K562 (cell line): ENCODE data around the gene SUGP1. TPM values are rescaled to one million over a fixed set of nuclear protein-coding genes. Genes with fewer than 3 reads are reported as not detected.

ENCODE experiments used
- ADNP ChIP-seq: fragments of 200-800 bp; sonication (Bioruptor generic); IDR thresholded peaks from 2 replicates; pipeline ENCODE4 v1.6.1; 2016; ENCODE audit warnings: missing genetic modification characterization, missing compliant biosample characterization
- CBX1 ChIP-seq: sonication (generic); IDR thresholded peaks from 2 replicates; pipeline ENCODE4 v1.6.1; 2016; ENCODE audit warnings: antibody characterized with exemption, low read depth, mild to moderate bottlenecking
- CC2D1A ChIP-seq: fragments of 450-650 bp; IDR thresholded peaks from 2 replicates; pipeline ENCODE4 v1.6.1; 2017; ENCODE audit warnings: mild to moderate bottlenecking
- CTBP1 ChIP-seq: fragments of 450-650 bp; IDR thresholded peaks from 2 replicates; pipeline ENCODE4 v1.6.1; 2016; ENCODE audit warnings: borderline replicate concordance
- GATA2 ChIP-seq: sonication (generic); formaldehyde crosslinking; IDR thresholded peaks from 2 replicates; pipeline ENCODE4 v1.4.0; 2020; ENCODE audit warnings: mild to moderate bottlenecking, missing genetic modification reagents
- KLF6 ChIP-seq: fragments of 250-450 bp; sonication (Bioruptor Pico); IDR thresholded peaks from 2 replicates; pipeline ENCODE4 v1.4.0; 2020; ENCODE audit warnings: mild to moderate bottlenecking, moderate library complexity, borderline replicate concordance
- SMAD3 ChIP-seq: fragments of 450-650 bp; formaldehyde crosslinking; conservative IDR thresholded peaks from 2 replicates; pipeline ENCODE4 v1.4.0; 2020; ENCODE audit warnings: mild to moderate bottlenecking
- TARDBP ChIP-seq: fragments of 450-650 bp; IDR thresholded peaks from 2 replicates; pipeline ENCODE4 v1.6.1; 2016
- YY1 ChIP-seq, 3 experiments: IDR thresholded peaks; 2 replicates each; pipeline ENCODE4 v1.6.1; 2011; ENCODE audit warnings: low read length in 2 of 3, mild to moderate bottlenecking in 2 of 3, moderate library complexity in 2 of 3, borderline replicate concordance in 1 of 3, control low read depth in 1 of 3, low read depth in 1 of 3; ENCODE audit not compliant: insufficient read depth in 3 of 3, insufficient replicate concordance in 2 of 3, control insufficient read depth in 1 of 3, insufficient read length in 1 of 3; ENCODE audit errors: extremely low read depth in 1 of 3
- ZNF717 ChIP-seq: fragments of 250-450 bp; sonication (Bioruptor Pico); IDR thresholded peaks from 2 replicates; pipeline ENCODE4 v1.5.0; 2021
- ZNF785 ChIP-seq: fragments of 250-450 bp; sonication (Bioruptor Pico); IDR thresholded peaks from 2 replicates; pipeline ENCODE4 v1.4.0; 2020; ENCODE audit warnings: mild to moderate bottlenecking
- polyA plus RNA-seq, 8 experiments: library from polyadenylated mRNA; depleted of rRNA in 4 of 8; stranded (reverse) in 5 of 8; unstranded in 3 of 8; fragments of >200 nt; fragmentation: Nextera tagmentation in 2 of 8; fragmentation: Illumina TruSeq in 1 of 8; extraction: Ambion mirVana in 2 of 8; extraction: Trizol in 1 of 8; gene quantifications; 2 replicates each; pipeline versions ENCODE4 v1.2.1 to v1.2.3, GENCODE V29; 2011 to 2014; ENCODE audit warnings: inconsistent platforms in 1 of 8, missing spikeins in 1 of 8
- total RNA-seq, 7 experiments: library from RNA; depleted of rRNA in 6 of 7; stranded (reverse); fragments of >200 nt in 6 of 7; fragmentation: Illumina TruSeq in 2 of 7; extraction: Trizol in 2 of 7; gene quantifications; 2 replicates each; pipeline versions ENCODE4 v1.2.1 to v1.2.3, GENCODE V29; 2011 to 2021; ENCODE audit warnings: low replicate concordance in 1 of 7
- TF ChIP-seq, protein P1 (sequence below): sonication (generic); formaldehyde crosslinking; IDR thresholded peaks from 2 replicates; pipeline ENCODE4 v1.8.0; 2022; ENCODE audit warnings: missing genetic modification reagents, mild to moderate bottlenecking, borderline replicate concordance
- TF ChIP-seq, protein P2 (sequence below), 2 experiments: fragments of 450-650 bp; IDR thresholded peaks; 2 replicates each; pipeline ENCODE4 v1.6.1; 2018; ENCODE audit warnings: mild to moderate bottlenecking in 2 of 2, low read depth in 1 of 2; ENCODE audit not compliant: partially characterized antibody in 2 of 2
- TF ChIP-seq, protein P3 (sequence below): sonication (generic); formaldehyde crosslinking; IDR thresholded peaks from 2 replicates; pipeline ENCODE4 v1.4.0; 2020; ENCODE audit warnings: mild to moderate bottlenecking, missing genetic modification reagents
- TF ChIP-seq, protein P4 (sequence below), 2 experiments: IDR thresholded peaks; 2 replicates each; pipeline ENCODE4 v1.6.1; 2011; ENCODE audit warnings: borderline replicate concordance in 1 of 2, control low read depth in 1 of 2, low read depth in 1 of 2, low read length in 1 of 2, mild to moderate bottlenecking in 1 of 2, mixed read lengths in 1 of 2, moderate library complexity in 1 of 2; ENCODE audit not compliant: insufficient read depth in 1 of 2, insufficient read length in 1 of 2, poor library complexity in 1 of 2, severe bottlenecking in 1 of 2; ENCODE audit errors: extremely low read depth in 1 of 2
- TF ChIP-seq, protein P5 (sequence below): IDR thresholded peaks from 2 replicates; pipeline ENCODE4 v1.6.1; 2011; ENCODE audit not compliant: insufficient read length; ENCODE audit errors: extremely low read depth

SUGP1 gene
- total and polyA plus RNA-seq, 9 of the 15 experiments (the other 6 are each of a cell fraction or from before 2014, with no cell fraction given): 1.0 to 53.3 (median 32.4) TPM

DNA sequence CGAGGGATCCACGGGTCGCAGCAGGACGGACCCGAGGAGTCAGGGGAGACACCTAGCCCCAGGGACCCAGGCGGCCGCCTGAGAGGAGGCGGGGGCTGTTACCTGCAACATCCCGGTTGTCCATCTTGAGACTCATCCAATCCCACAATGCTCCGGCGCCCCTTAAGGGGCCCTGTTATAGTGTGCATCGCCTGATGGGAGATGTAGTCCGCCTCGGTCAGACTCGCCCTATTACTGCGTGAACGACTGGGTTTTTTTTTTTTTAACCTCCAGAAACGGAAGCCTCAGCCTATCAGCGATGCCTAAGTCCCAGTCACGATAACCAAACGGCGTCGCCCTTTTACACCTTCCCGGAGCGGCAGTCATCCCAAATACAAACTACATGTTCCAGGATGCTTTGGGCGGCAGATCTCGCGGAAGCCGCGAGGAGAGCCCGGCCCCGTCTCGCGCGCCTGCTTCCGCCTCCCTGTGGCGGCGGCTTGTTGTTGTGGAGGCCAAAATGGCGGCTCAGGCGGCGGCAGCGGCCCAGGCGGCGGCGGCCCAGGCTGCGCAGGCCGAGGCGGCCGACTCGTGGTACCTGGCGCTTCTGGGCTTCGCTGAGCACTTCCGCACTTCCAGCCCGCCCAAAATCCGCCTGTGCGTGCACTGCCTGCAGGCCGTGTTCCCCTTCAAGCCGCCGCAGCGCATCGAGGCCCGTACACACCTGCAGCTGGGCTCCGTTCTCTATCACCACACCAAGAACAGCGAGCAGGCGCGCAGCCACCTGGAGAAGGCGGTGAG is at the start of gene SUGP1, which contains the start of gene MAU2 (continued):
- peak; percentile 89 to 98 (median 97) for TF ChIP-seq YY1 (IDR thresholded peaks at IDR 0.05; ENCODE audit: borderline replicate concordance in 1 of 3, control insufficient read depth in 1 of 3, extremely low read depth in 1 of 3, insufficient read depth in 3 of 3, insufficient read length in 1 of 3, insufficient replicate concordance in 2 of 3, low read depth in 1 of 3, low read length in 2 of 3)
- 0 out of 2 replicates have a peak, but pooled peaks have one; percentile 5 for TF ChIP-seq SMAD3 (CRISPR knock-in tag)
- no peak for TF ChIP-seq TARDBP
- TF ChIP-seq, protein P1, sequence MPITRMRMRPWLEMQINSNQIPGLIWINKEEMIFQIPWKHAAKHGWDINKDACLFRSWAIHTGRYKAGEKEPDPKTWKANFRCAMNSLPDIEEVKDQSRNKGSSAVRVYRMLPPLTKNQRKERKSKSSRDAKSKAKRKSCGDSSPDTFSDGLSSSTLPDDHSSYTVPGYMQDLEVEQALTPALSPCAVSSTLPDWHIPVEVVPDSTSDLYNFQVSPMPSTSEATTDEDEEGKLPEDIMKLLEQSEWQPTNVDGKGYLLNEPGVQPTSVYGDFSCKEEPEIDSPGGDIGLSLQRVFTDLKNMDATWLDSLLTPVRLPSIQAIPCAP (CRISPR knock-in tag): no peak
- peak; percentile 75 for TF ChIP-seq CTBP1
- TF ChIP-seq, protein P2, sequence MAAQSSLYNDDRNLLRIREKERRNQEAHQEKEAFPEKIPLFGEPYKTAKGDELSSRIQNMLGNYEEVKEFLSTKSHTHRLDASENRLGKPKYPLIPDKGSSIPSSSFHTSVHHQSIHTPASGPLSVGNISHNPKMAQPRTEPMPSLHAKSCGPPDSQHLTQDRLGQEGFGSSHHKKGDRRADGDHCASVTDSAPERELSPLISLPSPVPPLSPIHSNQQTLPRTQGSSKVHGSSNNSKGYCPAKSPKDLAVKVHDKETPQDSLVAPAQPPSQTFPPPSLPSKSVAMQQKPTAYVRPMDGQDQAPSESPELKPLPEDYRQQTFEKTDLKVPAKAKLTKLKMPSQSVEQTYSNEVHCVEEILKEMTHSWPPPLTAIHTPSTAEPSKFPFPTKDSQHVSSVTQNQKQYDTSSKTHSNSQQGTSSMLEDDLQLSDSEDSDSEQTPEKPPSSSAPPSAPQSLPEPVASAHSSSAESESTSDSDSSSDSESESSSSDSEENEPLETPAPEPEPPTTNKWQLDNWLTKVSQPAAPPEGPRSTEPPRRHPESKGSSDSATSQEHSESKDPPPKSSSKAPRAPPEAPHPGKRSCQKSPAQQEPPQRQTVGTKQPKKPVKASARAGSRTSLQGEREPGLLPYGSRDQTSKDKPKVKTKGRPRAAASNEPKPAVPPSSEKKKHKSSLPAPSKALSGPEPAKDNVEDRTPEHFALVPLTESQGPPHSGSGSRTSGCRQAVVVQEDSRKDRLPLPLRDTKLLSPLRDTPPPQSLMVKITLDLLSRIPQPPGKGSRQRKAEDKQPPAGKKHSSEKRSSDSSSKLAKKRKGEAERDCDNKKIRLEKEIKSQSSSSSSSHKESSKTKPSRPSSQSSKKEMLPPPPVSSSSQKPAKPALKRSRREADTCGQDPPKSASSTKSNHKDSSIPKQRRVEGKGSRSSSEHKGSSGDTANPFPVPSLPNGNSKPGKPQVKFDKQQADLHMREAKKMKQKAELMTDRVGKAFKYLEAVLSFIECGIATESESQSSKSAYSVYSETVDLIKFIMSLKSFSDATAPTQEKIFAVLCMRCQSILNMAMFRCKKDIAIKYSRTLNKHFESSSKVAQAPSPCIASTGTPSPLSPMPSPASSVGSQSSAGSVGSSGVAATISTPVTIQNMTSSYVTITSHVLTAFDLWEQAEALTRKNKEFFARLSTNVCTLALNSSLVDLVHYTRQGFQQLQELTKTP (IDR thresholded peaks at IDR 0.05; ENCODE audit: low read depth in 1 of 2, partially characterized antibody in 2 of 2): peak; percentile 69 to 99
- no peak for TF ChIP-seq ZNF785 (CRISPR knock-in tag)
- TF ChIP-seq CBX1: 0 out of 2 replicates have a peak, but pooled peaks have one; percentile 30
- TF ChIP-seq, protein P3, sequence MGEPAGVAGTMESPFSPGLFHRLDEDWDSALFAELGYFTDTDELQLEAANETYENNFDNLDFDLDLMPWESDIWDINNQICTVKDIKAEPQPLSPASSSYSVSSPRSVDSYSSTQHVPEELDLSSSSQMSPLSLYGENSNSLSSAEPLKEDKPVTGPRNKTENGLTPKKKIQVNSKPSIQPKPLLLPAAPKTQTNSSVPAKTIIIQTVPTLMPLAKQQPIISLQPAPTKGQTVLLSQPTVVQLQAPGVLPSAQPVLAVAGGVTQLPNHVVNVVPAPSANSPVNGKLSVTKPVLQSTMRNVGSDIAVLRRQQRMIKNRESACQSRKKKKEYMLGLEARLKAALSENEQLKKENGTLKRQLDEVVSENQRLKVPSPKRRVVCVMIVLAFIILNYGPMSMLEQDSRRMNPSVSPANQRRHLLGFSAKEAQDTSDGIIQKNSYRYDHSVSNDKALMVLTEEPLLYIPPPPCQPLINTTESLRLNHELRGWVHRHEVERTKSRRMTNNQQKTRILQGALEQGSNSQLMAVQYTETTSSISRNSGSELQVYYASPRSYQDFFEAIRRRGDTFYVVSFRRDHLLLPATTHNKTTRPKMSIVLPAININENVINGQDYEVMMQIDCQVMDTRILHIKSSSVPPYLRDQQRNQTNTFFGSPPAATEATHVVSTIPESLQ (CRISPR knock-in tag): no peak
- no peak for TF ChIP-seq GATA2 (CRISPR knock-in tag)
- TF ChIP-seq ADNP (tag): no peak
- no peak for TF ChIP-seq KLF6
- TF ChIP-seq, protein P4, sequence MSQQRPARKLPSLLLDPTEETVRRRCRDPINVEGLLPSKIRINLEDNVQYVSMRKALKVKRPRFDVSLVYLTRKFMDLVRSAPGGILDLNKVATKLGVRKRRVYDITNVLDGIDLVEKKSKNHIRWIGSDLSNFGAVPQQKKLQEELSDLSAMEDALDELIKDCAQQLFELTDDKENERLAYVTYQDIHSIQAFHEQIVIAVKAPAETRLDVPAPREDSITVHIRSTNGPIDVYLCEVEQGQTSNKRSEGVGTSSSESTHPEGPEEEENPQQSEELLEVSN (IDR thresholded peaks at IDR 0.05; ENCODE audit: borderline replicate concordance in 1 of 2, extremely low read depth in 1 of 2, insufficient read depth in 1 of 2, insufficient read length in 1 of 2, low read depth in 1 of 2, low read length in 1 of 2, poor library complexity in 1 of 2, severe bottlenecking in 1 of 2): peak in 1 of 2 experiments; percentile 27
- TF ChIP-seq ZNF717 (CRISPR knock-in tag): no peak
- TF ChIP-seq, protein P5, sequence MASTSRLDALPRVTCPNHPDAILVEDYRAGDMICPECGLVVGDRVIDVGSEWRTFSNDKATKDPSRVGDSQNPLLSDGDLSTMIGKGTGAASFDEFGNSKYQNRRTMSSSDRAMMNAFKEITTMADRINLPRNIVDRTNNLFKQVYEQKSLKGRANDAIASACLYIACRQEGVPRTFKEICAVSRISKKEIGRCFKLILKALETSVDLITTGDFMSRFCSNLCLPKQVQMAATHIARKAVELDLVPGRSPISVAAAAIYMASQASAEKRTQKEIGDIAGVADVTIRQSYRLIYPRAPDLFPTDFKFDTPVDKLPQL: peak; percentile 63
- no peak for TF ChIP-seq CC2D1A
